Stimulated activated CD4-positive, alpha-beta T cell treated with anti-CD3 and anti-CD28 coated beads, Interleukin-2, amount 100 ng/mL, for 4 hours (primary cell): ENCODE results near the gene YOD1.

Experiments
- DNase-seq: peaks from one replicate; pipeline ENCODE4 v3.0.0-alpha.2; 2020; ENCODE audit warnings: low read depth

YOD1 gene

DNA sequence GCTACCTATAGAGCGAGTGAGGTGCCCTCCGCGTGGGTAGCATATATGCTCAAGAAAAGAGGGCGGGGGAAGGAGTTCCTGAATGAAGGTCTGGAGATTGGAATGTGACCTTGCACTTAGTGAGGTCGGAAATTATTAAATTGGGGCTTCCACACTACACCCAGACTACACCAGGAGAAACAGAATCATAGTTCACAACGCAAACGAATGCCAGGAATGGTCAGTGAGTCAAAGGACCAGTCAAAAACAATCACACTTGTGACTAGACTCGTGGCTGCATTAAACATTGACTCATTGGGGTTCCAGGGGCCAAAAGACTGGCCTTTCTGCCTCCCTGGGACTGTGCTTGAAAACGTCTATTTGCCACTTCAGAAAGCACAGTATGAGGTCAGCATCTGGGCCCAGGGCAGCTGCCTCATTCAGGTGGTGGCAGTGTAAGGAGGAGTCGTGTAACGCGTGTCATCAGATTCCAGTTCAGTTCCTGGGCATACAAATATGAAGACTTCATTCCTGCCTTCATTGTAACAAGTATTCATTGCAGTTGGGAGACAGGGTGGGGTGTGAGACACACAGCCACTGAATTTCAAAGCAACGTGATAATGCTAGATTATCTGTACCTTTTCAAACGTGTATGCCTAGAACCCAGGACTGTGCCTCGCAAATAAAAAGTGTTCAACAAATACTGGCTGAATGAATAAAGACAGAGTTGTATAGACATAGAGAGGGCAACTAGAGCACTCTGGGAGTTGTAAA is at the start of gene YOD1:
TSS of gene YOD1 (minus strand) at position 18 of the 753 bp plus-strand sequence. CDS start 178 bp downstream, outside the sequence.
- no peak for DNase-seq

DNA sequence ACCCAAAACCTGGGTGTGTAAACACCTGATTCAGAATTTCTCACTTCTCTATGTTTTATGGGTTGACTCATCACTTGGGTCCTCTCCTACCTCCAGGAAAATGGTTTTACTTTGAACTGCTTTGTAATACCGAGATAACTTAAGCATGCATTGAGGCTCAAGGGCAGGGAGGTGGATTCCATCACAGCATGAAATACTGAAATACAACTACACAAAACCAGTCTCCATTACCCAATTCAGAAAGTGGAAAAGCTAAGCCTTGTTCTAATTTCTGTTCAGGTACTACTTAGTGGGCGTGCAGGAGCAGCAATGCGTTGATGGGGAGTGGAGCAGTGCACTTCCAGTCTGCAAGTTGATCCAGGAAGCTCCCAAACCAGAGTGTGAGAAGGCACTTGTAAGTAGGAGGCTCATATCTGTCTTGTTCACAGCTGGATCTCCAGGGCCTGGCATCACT is 46.9 kb upstream of the YOD1 start:
- no peak for DNase-seq

DNA sequence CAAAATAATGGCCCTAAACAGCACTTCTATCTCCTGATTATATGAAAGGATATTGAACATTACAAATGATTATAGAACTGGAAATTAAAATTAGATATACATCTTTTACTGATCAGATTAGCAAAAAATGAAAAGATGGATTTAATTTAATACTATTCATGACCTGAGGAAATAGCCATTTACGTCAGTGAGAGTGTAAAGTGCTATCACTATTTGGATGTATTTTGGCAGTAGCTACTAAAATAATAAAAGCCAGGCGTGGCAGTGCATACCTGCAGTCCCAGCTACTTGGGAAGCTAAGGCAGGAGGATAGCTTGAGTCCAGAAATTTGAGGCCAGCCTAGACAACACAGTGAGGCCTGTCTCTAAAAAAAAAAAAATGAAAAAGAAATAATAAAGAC is 42.9 kb upstream of the YOD1 start:
- DNase-seq: no peak

DNA sequence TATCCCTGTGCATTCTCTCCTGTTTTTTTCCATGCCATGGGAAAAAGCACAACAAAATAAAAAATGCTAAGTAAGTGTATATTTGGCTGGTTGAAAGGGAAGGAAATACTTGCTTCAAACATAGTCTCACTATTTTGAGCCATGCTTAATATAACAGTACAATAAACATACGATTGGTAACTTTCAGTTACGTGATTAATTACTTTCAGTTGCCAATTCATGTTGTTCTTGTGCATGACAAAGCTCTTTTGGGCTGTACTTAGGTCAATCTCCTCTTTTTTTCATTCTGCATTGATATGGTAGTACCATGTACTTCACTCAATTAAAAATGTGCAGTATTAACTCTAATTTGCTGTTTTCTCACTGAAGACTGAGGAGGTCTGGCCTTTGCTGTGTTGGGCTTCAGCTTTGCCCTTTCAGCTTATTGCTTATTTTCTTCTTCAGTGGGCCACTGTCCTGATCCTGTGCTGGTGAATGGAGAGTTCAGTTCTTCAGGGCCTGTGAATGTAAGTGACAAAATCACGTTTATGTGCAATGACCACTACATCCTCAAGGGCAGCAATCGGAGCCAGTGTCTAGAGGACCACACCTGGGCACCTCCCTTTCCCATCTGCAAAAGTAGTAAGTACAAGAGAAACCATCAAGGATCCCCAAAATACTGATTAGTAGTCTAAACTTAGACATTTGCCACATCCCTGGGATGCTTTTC is 40.3 kb upstream of the YOD1 start:
- no peak for DNase-seq

DNA sequence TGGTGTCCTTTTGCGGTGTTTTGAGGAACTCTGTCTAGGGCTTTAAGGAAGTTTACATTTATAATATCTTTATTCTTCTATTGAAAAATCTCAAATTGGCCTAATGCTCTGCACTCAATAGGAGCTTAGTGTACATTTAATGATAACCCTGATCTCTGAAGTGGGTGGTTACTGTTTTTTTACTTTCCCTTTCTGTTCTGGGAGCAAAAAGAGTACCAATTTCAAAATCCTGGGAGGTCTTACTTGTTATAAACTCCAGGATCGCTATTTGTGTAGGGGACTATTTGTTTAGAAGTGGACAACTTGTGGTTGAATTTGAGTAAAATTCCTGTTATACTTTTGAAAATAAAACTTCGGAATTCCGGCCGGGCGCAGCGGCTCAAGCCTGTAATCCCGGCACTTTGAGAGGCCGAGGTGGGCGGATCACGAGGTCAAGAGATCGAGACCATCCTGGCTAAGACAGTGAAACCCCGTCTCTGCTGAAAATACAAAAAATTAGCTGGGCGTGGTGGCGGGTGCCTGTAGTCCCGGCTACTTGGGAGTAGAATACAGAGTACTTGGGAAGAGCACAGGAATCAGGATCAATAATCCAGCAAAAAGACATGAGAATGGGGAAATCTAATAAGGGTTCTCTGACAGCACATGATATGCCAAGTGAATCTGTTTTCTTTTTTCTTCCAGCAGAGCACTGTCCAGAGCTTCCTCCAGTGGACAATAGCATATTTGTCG is 38.8 kb upstream of the YOD1 start:
- no peak for DNase-seq

DNA sequence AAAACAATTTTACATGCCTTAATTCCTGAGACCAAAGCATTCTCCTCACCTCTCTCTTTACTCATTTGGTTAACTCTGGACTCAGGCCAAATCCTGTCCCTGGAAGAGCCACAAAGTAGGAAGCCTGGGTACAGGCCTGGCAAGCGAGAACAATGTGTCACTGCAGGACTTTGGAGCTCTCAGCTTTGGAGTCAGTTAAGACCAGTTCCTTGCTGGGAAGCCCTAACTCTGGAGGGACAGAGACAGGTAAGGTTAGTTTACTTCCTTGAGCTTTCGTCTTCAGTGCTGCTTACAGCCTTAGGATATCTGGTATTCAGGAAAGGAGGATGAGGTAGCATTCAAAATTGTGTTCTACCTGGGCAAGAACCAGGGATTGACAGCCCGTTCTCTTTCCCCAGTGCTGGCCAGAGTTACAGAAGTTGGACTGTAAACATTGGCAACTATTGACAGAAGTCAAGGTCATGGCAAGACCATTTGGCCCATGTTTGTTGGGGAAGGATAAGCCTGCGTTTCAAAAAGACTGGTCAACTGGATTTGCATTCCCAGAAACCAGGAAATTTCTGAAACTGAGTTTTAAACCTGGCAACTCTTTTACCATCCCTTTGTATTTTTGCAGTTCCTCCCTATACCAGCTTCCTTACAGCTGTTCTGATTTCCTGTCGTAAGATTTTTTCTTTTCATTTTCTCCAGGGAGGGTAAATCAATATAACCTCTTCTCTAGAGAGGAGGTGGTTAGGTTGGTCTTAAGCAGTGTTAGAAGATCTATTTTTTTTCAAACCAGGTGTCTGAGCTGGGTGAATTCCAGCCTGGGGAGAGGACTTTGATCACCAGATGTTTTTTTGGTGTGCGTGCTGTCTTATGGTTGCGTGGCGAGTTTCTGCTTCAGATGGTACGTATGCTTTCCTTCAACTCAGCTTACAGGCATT is 38.0 kb upstream of the YOD1 start, which contains the start of gene C4BPB:
TSS of gene C4BPB (plus strand) at position 160 of the 926 bp plus-strand sequence. CDS start at position 832, 672 bp downstream.
- DNase-seq: no peak

DNA sequence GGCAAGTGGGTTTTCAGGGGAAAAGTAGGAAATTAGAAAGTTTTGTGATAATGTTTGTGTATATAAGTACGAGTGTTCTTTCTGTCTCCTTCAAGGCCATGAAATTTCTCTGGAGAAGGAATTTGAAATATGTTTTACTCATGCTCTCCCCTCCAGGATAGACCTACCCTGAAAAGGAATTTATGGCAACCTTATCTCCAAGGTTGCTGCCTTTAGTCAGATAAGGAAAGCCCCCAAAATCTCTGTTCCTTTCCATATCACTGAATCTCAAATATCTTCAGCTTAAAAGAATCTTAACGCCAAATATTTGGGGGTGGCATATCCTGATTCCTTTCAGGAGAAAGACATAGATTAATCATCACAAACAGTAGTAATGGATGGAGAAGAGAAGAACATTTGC is 37.2 kb upstream of the YOD1 start:
- no peak for DNase-seq

DNA sequence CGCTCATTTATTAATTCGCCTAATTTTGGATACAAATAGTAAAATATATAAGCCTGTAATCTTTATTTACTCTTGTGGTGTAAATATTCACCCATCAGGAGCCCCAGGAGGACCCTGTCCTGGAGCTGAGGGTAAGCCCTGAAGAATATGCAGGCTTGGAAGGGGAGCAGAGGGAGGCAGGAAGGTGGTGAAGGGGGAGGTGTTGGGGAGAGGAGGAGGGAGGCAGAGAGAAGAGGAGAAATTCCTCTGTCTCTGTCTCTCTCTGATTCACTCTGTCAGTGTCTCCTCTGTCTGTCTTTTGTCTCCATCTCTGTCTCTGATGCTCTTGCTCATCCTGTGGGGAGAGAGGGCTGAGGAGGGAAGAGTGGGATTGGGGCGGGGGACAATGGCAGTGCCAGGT is 34.9 kb upstream of the YOD1 start:
- DNase-seq: no peak

DNA sequence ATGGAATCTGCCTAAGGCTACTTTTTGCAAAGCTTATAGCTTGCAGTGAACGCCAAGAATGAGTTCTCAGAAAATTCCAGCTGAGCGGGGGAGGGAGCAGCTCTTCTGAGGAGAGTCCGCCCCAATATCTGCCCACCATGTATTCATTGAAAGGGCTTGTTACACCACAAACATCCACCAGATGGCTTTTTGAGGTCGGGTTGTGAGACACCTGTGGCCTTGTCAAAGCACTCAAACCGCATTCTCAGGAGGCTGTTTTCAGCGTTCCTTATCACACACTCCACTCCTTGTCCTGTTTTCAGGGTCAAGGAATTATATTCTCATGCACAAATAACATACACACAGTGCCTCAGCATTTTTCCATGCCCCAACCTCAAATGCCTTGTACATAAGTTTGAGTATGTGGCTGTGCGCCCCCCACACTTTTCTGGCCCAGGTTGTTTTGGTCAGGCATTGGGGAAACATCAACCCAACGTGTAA is 33.7 kb upstream of the YOD1 start:
- peak; percentile 49 for DNase-seq

DNA sequence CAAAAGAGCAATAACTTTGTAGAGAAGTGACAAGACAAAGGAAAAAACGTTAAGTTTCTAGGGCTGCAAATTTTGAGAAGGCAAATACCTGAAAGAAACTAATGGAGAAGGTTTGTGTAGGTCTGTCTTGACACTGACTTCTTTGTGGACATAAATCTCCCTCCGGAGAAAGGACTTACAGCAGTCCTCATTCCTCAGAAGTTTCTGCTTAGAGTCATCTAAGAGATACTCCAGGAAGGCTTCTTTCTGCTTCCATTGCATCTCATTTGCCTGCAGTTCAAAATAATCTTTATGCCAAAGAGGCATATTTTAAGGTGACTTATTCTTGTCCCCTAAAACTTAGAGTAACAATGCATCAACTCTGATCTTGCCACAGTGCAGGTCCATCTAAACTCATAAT is 33.2 kb upstream of the YOD1 start:
- no peak for DNase-seq

DNA sequence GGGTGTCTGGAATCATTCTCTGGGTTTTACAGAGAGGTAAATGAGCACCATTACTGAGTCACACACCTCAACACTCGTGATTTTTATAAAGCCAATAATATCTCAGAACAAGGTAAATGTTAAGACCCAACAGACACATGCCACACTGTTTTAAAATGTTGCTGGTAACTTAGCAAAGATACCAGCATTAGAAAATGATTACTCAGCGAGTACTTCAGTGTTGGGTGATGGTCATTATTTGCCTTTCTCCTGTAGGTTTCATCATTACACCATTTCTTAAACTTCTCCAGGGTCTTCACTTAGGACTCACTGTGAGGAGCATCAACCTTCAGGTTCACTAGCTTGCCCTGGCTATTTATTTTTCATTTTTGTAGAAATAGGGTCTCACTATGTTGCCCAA is 30.8 kb upstream of the YOD1 start:
- DNase-seq: no peak

DNA sequence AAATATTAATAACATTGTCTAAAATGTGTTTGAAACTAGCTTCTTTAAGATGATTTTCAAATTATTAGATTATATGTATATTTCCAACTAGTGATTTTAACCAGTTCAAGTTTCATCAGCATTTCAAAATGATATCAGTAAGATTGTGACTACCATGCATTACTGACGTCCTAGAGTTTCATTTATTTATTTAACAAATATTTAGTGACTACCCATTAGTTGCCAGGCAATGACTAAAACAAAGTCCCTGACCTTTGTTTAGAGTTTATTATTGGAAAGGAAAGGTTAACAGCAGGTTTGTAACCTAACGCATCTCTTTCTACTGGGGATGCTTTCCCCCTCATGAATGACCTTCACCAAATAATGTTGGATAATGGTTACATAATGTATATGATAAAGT is 30.1 kb upstream of the YOD1 start:
- DNase-seq: no peak

DNA sequence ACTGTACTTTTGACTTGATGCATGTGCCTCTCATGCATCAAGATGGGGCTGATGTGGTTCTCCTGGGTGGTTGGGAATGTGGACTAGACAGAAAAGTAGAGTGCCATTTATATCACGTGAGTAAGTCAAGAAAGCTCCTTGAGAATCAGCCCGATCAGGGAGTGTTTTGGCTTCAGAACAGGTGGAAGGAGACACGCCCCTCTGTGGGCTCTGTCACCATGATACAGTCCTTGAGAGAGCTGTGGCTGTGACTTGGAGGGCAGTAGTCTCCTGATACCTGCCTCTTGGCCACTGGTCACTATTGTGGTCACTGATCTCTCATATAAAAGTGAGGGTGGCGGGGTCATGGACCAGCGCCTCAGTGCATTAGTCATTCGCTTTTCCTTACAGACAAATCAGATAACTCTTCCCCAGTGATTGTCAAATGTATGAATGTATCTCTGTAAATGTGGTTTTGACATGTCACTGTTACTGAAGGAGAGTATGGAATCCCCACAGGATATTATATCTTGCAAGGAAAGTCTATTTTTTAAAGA is 28.8 kb upstream of the YOD1 start:
- DNase-seq: no peak

DNA sequence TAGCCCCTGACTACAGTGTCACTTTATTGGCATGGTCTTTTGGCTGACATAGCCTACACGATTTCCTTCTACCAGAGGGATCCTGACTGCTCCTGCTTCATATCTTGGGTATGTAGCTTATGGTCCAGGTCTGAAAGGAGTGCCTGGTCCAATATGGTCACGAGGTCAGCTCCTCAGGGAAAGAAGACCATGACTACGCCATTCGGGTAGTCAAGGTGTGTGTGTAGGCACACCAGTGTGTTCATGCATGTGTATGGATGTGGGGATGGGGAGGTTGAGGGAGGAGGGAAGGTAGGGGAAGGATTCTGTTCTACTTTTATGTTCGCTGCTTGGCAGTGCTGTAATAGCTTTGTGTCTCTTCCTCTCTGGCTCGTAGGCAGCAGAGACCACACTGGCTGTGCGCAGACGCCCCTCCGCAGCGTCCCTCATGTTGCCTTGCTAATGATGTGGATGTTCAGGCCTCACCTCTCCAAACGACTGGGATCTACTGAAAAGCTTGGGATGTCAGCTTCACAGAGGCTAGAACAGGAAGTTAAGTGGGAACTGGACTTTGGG is 27.6 kb upstream of the YOD1 start:
- DNase-seq: no peak

DNA sequence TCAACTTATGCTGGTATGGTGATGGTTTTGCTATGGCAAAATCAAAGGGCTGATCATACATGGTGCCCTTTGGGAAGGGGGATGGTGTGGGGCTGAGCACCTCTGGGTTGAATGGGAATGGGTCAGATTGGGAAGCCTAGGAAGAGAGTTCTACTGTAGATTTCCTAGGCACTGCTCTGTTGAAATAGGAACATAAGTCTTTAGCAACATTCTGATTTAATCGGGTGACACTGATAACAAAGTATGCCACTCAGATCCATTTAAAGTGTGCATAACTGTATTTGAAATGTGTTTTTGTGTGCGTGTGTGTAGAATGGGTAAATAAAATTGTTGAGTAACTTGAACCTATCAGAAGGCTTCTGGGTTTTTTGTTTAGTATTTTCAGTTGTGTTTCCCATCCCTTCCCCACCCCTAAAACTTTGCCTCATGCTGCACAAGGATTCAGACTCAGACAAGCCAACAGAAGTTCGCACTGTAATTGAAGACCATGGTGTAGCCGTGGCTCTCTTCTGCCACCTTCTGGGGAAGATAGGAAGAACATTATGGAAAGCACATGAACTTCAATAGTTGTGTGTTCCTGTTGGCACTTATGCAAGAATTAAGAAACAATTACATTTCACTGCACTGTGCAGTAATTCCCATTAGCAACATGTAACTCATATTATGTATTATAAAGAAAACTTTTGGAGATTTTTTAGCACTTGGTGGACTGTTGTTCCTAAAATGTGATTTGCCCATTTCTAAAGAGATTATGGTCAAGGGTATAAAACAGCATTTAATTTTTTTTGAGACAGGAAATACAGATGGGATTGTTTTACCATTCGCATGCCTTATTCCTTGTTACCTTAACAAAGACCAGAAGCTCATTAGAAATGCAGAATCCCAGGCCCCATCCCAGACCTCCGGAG is 26.7 kb upstream of the YOD1 start:
- DNase-seq: peak; percentile 45

DNA sequence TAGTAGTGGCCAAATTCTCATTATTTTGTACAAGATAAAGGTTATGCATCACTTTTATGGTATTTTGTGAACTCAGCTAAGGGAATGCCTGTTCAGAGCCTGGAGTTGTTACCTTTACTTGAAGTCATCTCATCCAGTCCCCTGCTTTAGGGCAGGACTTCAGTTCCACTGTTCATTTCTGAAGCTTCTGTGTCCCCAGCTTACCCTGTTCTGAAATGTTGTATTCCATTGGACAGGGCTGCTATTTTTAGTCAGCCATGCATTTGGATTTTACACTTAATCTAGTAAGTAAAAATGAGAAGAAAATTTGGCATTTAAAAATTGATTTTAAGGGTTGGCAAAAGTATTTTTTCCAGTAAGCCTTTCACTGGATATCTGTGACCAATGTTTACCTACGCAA is 26.0 kb upstream of the YOD1 start:
- no peak for DNase-seq

DNA sequence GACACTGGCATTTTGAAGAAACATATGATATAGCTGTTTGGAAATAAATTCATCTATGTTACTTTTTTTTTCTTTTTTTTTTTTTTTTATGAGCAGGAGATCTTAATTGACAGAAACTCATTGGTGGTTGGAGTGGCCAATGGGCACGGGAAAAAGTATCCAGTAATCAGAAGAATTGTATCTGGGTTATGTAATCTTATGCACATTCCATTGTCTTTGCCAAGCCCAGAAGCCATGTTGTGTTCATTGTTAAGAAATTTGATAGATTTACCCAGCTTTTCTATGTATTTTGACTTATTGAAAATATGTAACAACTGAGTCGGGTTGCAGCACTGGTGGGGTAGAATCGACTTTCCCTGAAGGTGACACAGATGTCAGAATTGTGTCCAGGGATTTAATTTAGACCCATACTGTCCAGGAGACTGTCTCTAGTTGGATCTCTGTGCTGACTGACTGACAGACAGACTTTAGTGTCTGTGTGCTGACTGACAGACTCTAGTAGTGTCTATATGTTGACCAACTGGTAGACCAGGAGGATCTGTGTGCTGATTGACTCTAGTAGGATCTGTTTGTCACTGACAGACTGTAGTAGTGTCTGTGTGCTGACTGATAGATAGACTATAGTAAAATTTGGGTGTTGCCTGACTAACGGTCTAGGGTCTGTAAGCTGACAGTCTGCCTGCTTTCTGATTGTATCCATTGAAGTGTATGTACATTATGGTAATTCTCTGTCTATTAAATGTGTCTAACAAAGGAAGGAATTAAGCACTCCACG is 25.4 kb upstream of the YOD1 start:
- DNase-seq: no peak

DNA sequence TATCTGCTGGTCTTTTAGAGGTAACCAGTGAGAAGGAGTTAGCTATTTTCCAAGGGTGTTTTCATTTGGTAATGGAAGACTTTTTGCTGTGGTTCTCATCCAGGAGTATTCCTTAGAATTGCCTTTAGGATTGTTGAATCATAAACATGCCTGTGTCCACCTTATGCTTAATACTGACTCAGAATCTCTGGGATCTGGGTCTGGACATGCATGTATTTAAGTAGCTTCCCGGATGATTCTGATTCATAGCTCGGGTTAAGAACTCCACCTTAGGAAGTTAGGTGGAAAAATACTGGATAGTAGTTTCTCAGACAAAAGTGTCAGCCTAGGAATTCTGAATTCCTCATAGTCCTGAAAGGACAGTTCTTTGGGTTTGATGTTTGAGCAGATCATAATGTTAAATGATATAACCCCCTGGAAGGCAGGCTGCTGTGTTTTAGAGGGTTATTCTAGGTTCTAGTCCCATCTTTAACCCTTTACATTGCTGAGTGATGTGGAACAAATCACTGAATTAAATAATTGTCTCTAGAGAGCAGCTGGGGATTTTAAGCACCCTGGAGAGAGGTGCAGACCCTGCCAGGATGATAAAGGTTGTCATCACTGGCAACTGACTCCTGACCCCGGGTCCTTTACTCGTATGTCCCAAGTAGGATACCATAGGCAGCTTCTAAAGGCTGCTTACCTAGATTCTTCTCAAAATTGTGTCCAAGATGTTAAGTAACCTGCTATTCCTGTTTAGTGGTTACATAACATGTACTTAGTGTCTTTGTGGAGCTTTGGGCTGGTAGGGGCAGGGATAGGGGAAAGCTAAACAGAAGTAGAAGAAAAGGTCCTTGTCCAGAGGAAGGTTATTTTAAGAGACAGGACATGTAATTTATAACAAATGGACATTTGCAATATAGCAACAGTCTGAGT is 23.2 kb upstream of the YOD1 start:
- DNase-seq: no peak
